ENCODE measurements around the gene RAB3A. TPM values are rescaled to one million over a fixed set of nuclear protein-coding genes. Genes with fewer than 3 reads are reported as not detected.

RAB3A gene
- total RNA-seq, 1 donor from 2014 or later, result 77.4 TPM

DNA sequence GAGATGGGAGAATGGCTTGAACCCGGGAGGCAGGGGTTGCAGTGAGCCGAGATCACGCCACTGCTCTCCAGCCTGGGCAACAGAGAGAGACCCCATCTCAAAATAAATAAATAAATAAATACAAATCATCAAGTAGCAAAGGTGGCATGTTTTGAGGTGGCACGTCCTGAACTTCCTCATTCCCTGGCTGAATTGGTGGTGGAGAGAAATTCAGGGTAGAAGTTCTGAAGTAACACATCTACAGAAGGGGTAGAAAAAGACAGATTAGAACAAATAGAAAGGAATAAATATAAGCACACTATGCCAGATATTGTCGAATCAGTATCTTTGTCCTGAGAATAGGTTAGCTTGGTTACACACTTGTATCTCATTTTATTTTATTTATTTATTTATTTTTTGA lies 23.9 kb downstream of the RAB3A start:
- Mint-ChIP-seq H3K36me3 (ENCODE audit: unreplicated experiment) (no peaks in the 10 kb centered on the region), H3K4me1 (ENCODE audit: low read depth, unreplicated experiment) (no peaks in the 10 kb centered on the region), H3K4me3 (ENCODE audit: unreplicated experiment) (no peak overlapping the region), H3K27ac (ENCODE audit: unreplicated experiment) (no peak overlapping the region), H3K9me3 (ENCODE audit: unreplicated experiment) (no peaks in the 10 kb centered on the region), H3K27me3 (ENCODE audit: unreplicated experiment) (peaks cover 2% of the 10 kb centered on the region)
- DNase-seq, result no peak
- TF ChIP-seq, protein P1, sequence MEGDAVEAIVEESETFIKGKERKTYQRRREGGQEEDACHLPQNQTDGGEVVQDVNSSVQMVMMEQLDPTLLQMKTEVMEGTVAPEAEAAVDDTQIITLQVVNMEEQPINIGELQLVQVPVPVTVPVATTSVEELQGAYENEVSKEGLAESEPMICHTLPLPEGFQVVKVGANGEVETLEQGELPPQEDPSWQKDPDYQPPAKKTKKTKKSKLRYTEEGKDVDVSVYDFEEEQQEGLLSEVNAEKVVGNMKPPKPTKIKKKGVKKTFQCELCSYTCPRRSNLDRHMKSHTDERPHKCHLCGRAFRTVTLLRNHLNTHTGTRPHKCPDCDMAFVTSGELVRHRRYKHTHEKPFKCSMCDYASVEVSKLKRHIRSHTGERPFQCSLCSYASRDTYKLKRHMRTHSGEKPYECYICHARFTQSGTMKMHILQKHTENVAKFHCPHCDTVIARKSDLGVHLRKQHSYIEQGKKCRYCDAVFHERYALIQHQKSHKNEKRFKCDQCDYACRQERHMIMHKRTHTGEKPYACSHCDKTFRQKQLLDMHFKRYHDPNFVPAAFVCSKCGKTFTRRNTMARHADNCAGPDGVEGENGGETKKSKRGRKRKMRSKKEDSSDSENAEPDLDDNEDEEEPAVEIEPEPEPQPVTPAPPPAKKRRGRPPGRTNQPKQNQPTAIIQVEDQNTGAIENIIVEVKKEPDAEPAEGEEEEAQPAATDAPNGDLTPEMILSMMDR (IDR thresholded peaks at IDR 0.05; ENCODE audit: partially characterized antibody, unreplicated experiment), result no peak

DNA sequence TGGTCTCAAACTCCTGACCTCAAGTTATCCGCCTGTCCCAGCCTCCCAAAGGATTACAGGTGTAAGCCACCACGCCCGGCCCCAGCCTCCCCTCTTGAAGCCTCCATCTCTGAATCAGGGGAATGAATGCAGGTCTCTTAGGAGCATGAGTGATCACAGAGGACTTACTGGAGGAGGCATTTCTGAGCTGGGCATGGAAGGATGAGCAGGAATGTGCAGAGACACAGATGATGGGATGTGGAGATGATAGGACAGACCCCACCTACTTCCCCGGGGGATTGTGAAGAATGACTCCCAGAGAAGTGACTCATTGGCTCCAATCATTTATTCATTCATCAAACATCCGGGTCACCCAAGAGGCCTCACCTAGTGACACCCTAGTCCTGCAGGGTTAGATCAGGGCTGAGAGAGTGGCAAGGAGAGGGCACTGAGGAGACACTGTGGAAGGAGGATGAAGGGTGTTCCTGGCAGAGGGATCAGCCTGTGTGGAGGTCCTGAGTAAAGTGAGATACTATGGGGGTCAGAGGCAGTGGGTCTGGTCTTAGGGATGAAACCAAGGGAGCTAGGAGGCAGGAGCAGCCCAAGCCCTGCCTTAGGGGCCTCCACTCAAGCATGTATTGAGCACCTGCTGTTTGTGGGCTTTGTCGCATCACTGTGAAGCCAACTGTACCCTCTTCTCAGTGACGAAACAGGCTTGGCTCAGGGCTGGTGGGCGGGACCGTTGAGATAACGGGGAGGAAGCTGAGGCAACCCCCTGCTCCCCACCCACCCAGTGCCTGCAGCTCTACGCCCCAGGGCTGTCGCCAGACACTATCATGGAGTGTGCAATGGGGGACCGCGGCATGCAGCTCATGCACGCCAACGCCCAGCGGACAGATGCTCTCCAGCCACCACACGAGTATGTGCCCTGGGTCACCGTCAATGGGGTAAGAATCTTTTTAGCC lies 27.2 kb downstream of the RAB3A start:
- no peaks in the 10 kb centered on the region for H3K9me3 Mint-ChIP-seq (ENCODE audit: unreplicated experiment)
- H3K4me3 Mint-ChIP-seq (ENCODE audit: unreplicated experiment), result no peak overlapping the region
- DNase-seq, result no peak
- H3K36me3 Mint-ChIP-seq (ENCODE audit: unreplicated experiment), result no peaks in the 10 kb centered on the region
- no peak overlapping the region for H3K27ac Mint-ChIP-seq (ENCODE audit: unreplicated experiment)
- TF ChIP-seq, protein P1 (IDR thresholded peaks at IDR 0.05; ENCODE audit: partially characterized antibody, unreplicated experiment), result no peak
- H3K4me1 Mint-ChIP-seq (ENCODE audit: low read depth, unreplicated experiment), result no peaks in the 10 kb centered on the region
- H3K27me3 Mint-ChIP-seq (ENCODE audit: unreplicated experiment), result peaks cover 3% of the 10 kb centered on the region

DNA sequence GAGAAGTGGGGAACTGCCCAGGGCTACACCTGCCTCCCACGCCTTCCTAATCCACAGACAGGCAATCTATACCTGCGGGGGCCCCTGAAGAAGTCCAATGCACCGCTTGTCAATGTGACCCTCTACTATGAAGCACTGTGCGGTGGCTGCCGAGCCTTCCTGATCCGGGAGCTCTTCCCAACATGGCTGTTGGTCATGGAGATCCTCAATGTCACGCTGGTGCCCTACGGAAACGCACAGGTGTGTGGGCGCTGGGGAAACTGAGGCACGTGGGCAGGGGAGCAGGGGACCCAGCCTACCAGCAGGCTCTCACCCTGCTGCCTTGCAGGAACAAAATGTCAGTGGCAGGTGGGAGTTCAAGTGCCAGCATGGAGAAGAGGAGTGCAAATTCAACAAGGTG lies 28.9 kb downstream of the RAB3A start:
- Mint-ChIP-seq H3K36me3 (ENCODE audit: unreplicated experiment) (no peaks in the 10 kb centered on the region), H3K27me3 (ENCODE audit: unreplicated experiment) (peaks cover 6% of the 10 kb centered on the region), H3K4me3 (ENCODE audit: unreplicated experiment) (no peak overlapping the region), H3K4me1 (ENCODE audit: low read depth, unreplicated experiment) (no peaks in the 10 kb centered on the region), H3K9me3 (ENCODE audit: unreplicated experiment) (no peaks in the 10 kb centered on the region), H3K27ac (ENCODE audit: unreplicated experiment) (no peak overlapping the region)
- TF ChIP-seq, protein P1 (IDR thresholded peaks at IDR 0.05; ENCODE audit: partially characterized antibody, unreplicated experiment), result no peak
- no peak for DNase-seq

DNA sequence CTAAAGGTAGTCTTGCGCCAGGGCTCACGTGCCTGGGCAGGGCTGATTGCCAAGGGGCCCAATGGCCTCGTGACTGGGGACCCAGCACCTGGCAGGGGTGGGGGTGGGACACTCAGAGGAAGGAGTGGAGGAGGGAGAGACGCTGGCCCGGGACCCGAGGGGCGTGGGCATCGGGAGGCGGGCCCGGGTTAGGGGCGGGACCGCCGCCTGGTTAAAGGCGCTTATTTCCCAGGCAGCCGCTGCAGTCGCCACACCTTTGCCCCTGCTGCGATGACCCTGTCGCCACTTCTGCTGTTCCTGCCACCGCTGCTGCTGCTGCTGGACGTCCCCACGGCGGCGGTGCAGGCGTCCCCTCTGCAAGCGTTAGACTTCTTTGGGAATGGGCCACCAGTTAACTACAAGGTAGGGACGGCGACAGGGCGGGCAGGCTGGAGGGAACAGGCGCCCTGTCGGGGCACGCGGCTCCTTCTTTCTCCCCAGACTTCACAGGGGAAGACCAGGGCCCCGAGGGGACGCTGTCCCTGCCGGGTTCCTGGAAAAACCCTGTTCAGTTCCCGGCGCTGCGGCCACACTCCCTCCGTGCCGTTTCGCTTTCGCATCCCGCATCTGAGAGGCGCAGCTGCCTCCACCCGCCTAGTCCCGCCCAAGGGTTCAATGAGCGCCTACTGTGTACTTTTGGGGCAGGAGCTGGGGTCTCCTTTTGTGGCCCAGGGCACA lies 30.1 kb downstream of the RAB3A start, which contains the start of gene IFI30:
Gene IFI30 (plus strand): TSS at position 242 of the 717 bp plus-strand sequence. CDS start 29 bp downstream, at position 271.
- TF ChIP-seq, protein P1 (IDR thresholded peaks at IDR 0.05; ENCODE audit: partially characterized antibody, unreplicated experiment), result no peak
- peak within 1 kb of the TSS; percentile 72 for H3K4me3 Mint-ChIP-seq (ENCODE audit: unreplicated experiment)
- no peaks in the 10 kb centered on the region for H3K9me3 Mint-ChIP-seq (ENCODE audit: unreplicated experiment)
- H3K4me1 Mint-ChIP-seq (ENCODE audit: low read depth, unreplicated experiment), result no peaks in the 10 kb centered on the region
- peaks cover 6% of the 10 kb centered on the region for H3K27me3 Mint-ChIP-seq (ENCODE audit: unreplicated experiment)
- no peak within 1 kb of the TSS for H3K27ac Mint-ChIP-seq (ENCODE audit: unreplicated experiment)
- DNase-seq, result no peak
- no peaks in the 10 kb centered on the region for H3K36me3 Mint-ChIP-seq (ENCODE audit: unreplicated experiment)
